ENCODE results near the gene BORCS5. TPM values are rescaled to one million over a fixed set of nuclear protein-coding genes. Genes with fewer than 3 reads are reported as not detected.

The BORCS5 gene
- total RNA-seq, 1 experiment from 2014 or later, result 7.5 TPM

- Histone ChIP-seq H3K27me3 (ENCODE audit: control insufficient read depth, insufficient read depth, low read length) (no peaks in the 10 kb centered on the region), H3K4me3 (ENCODE audit: insufficient read depth, low read depth, low read length) (no peak overlapping the region), H3K36me3 (replicated peaks; ENCODE audit: control insufficient read depth, insufficient read depth, low read length) (no peaks in the 10 kb centered on the region)
- no peak for DNase-seq
Measured at GRCh38 chr12:12425001-12425400, 68.1 kb downstream of the BORCS5 start.

- Histone ChIP-seq H3K27me3 (ENCODE audit: control insufficient read depth, insufficient read depth, low read length) (no peaks in the 10 kb centered on the region), H3K36me3 (replicated peaks; ENCODE audit: control insufficient read depth, insufficient read depth, low read length) (no peaks in the 10 kb centered on the region), H3K4me3 (ENCODE audit: insufficient read depth, low read depth, low read length) (no peak overlapping the region)
- DNase-seq, result no peak
Measured at GRCh38 chr12:12425616-12426015, 68.7 kb downstream of the BORCS5 start.

GRCh38 chr12:12427568-12427967, 70.7 kb downstream of the BORCS5 start:
- Histone ChIP-seq H3K27me3 (ENCODE audit: control insufficient read depth, insufficient read depth, low read length) (no peaks in the 10 kb centered on the region), H3K36me3 (replicated peaks; ENCODE audit: control insufficient read depth, insufficient read depth, low read length) (no peaks in the 10 kb centered on the region), H3K4me3 (ENCODE audit: insufficient read depth, low read depth, low read length) (no peak overlapping the region)
- DNase-seq, result no peak

GRCh38 chr12:12428047-12428446, 71.2 kb downstream of the BORCS5 start:
- no peaks in the 10 kb centered on the region for H3K36me3 ChIP-seq (replicated peaks; ENCODE audit: control insufficient read depth, insufficient read depth, low read length)
- H3K27me3 ChIP-seq (ENCODE audit: control insufficient read depth, insufficient read depth, low read length), result no peaks in the 10 kb centered on the region
- no peak overlapping the region for H3K4me3 ChIP-seq (ENCODE audit: insufficient read depth, low read depth, low read length)
- DNase-seq, result no peak

- H3K36me3 ChIP-seq (replicated peaks; ENCODE audit: control insufficient read depth, insufficient read depth, low read length), result no peaks in the 10 kb centered on the region
- no peak for DNase-seq
- H3K4me3 ChIP-seq (ENCODE audit: insufficient read depth, low read depth, low read length), result no peak overlapping the region
- no peaks in the 10 kb centered on the region for H3K27me3 ChIP-seq (ENCODE audit: control insufficient read depth, insufficient read depth, low read length)
Measured at GRCh38 chr12:12428961-12429657, 72.2 kb downstream of the BORCS5 start.

- no peak for DNase-seq
- Histone ChIP-seq H3K27me3 (ENCODE audit: control insufficient read depth, insufficient read depth, low read length) (no peaks in the 10 kb centered on the region), H3K4me3 (ENCODE audit: insufficient read depth, low read depth, low read length) (no peak overlapping the region), H3K36me3 (replicated peaks; ENCODE audit: control insufficient read depth, insufficient read depth, low read length) (no peaks in the 10 kb centered on the region)
Measured at GRCh38 chr12:12432364-12432763, 75.5 kb downstream of the BORCS5 start.

- Histone ChIP-seq H3K36me3 (replicated peaks; ENCODE audit: control insufficient read depth, insufficient read depth, low read length) (no peaks in the 10 kb centered on the region), H3K4me3 (ENCODE audit: insufficient read depth, low read depth, low read length) (no peak overlapping the region), H3K27me3 (ENCODE audit: control insufficient read depth, insufficient read depth, low read length) (no peaks in the 10 kb centered on the region)
- no peak for DNase-seq
Measured at GRCh38 chr12:12433203-12433731, 76.4 kb downstream of the BORCS5 start.

GRCh38 chr12:12436831-12437345, 80.0 kb downstream of the BORCS5 start:
- DNase-seq, result no peak
- H3K36me3 ChIP-seq (replicated peaks; ENCODE audit: control insufficient read depth, insufficient read depth, low read length), result no peaks in the 10 kb centered on the region
- no peak overlapping the region for H3K4me3 ChIP-seq (ENCODE audit: insufficient read depth, low read depth, low read length)
- H3K27me3 ChIP-seq (ENCODE audit: control insufficient read depth, insufficient read depth, low read length), result no peaks in the 10 kb centered on the region

GRCh38 chr12:12439636-12440035, 82.8 kb downstream of the BORCS5 start:
- H3K36me3 ChIP-seq (replicated peaks; ENCODE audit: control insufficient read depth, insufficient read depth, low read length), result no peaks in the 10 kb centered on the region
- no peak for DNase-seq
- H3K4me3 ChIP-seq (ENCODE audit: insufficient read depth, low read depth, low read length), result no peak overlapping the region
- H3K27me3 ChIP-seq (ENCODE audit: control insufficient read depth, insufficient read depth, low read length), result no peaks in the 10 kb centered on the region

GRCh38 chr12:12440784-12441428, 84.0 kb downstream of the BORCS5 start:
- no peak for DNase-seq

GRCh38 chr12:12441429-12441807, 84.5 kb downstream of the BORCS5 start:
- Histone ChIP-seq H3K4me3 (ENCODE audit: insufficient read depth, low read depth, low read length) (no peak overlapping the region), H3K36me3 (replicated peaks; ENCODE audit: control insufficient read depth, insufficient read depth, low read length) (no peaks in the 10 kb centered on the region), H3K27me3 (ENCODE audit: control insufficient read depth, insufficient read depth, low read length) (no peaks in the 10 kb centered on the region)
- no peak for DNase-seq

More at GRCh38 chr12:12440784-12441428, 84.0 kb downstream of the BORCS5 start:
- no peaks in the 10 kb centered on the region for H3K36me3 ChIP-seq (replicated peaks; ENCODE audit: control insufficient read depth, insufficient read depth, low read length)
- no peak overlapping the region for H3K4me3 ChIP-seq (ENCODE audit: insufficient read depth, low read depth, low read length)
- no peaks in the 10 kb centered on the region for H3K27me3 ChIP-seq (ENCODE audit: control insufficient read depth, insufficient read depth, low read length)

- no peaks in the 10 kb centered on the region for H3K27me3 ChIP-seq (ENCODE audit: control insufficient read depth, insufficient read depth, low read length)
- H3K36me3 ChIP-seq (replicated peaks; ENCODE audit: control insufficient read depth, insufficient read depth, low read length), result no peaks in the 10 kb centered on the region
- DNase-seq, result no peak
- no peak overlapping the region for H3K4me3 ChIP-seq (ENCODE audit: insufficient read depth, low read depth, low read length)
Measured at GRCh38 chr12:12441843-12442461, 85.1 kb downstream of the BORCS5 start.

GRCh38 chr12:12442548-12443071, 85.7 kb downstream of the BORCS5 start:
- H3K27me3 ChIP-seq (ENCODE audit: control insufficient read depth, insufficient read depth, low read length), result no peaks in the 10 kb centered on the region
- DNase-seq, result no peak
- no peak overlapping the region for H3K4me3 ChIP-seq (ENCODE audit: insufficient read depth, low read depth, low read length)
- H3K36me3 ChIP-seq (replicated peaks; ENCODE audit: control insufficient read depth, insufficient read depth, low read length), result no peaks in the 10 kb centered on the region

- Histone ChIP-seq H3K4me3 (ENCODE audit: insufficient read depth, low read depth, low read length) (no peak overlapping the region), H3K27me3 (ENCODE audit: control insufficient read depth, insufficient read depth, low read length) (no peaks in the 10 kb centered on the region), H3K36me3 (replicated peaks; ENCODE audit: control insufficient read depth, insufficient read depth, low read length) (no peaks in the 10 kb centered on the region)
- DNase-seq, result no peak
Measured at GRCh38 chr12:12443431-12443878, 86.6 kb downstream of the BORCS5 start.
